Effector CD8-positive, alpha-beta T cell (primary cell): Measurements from ENCODE around the gene SYNRG.

ENCODE experiments used
- DNase-seq: peaks from one replicate; lab custom pipeline; 2025; lab: John Stamatoyannopoulos, UW

Gene SYNRG

GRCh38 chr17:37470181-37470580, 139.0 kb downstream of the SYNRG start:
- DNase-seq, result no peak

- no peak for DNase-seq
Observed at GRCh38 chr17:37466471-37466870, 142.7 kb downstream of the SYNRG start.

DNA sequence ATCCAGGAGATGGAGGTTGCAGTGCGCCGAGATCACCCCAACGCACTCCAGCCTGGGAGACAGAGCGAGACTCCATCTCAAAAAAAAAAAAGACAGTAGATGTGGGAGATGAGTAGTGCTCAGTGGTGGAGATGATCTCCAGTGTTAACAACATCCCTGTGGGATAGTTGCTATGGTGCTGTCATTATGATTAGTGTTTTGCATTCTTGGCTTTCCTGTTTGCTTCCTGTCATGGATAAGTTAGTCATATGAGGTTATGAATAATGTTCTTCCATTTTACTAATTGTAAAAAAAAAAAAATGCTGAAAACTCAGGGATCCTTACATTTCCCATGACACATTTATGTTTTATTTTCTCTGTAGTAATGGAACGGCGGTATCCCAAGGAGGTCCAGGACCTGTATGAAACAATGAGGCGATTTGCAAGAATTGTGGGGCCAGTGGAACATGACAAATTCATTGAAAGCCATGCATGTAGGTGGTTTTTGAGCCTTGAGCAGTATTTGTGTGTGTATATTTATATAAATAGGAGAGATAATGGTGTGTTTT, 144.1 kb downstream of the SYNRG start:
- no peak for DNase-seq
